Type B pancreatic cell (in vitro differentiated cells): ENCODE results near the gene NUP93. TPM values are rescaled to one million over a fixed set of nuclear protein-coding genes. Genes with fewer than 3 reads are reported as not detected.
A peak's percentile ranks its signal among the peaks of the same experiment; 100 is the strongest.

Source experiments
- DNase-seq: peaks from one replicate; pipeline ENCODE4 v3.0.0; 2021; ENCODE audit warnings: mixed read lengths; ENCODE audit not compliant: unreplicated experiment; ENCODE audit errors: extremely low spot score
- H3K27ac Mint-ChIP-seq: 2 replicates; pipeline ENCODE4 v1.8.0; 2021; ENCODE audit warnings: mild to moderate bottlenecking, mixed read lengths
- H3K27me3 Mint-ChIP-seq: 2 replicates; pipeline ENCODE4 v1.8.0; 2021; ENCODE audit warnings: mixed read lengths
- H3K36me3 Mint-ChIP-seq: 2 replicates; pipeline ENCODE4 v1.8.0; 2021; ENCODE audit warnings: mixed read lengths
- H3K4me1 Mint-ChIP-seq: one replicate; pipeline ENCODE4 v1.8.0; 2021; ENCODE audit warnings: mixed read lengths; ENCODE audit not compliant: unreplicated experiment
- H3K4me3 Mint-ChIP-seq: 2 replicates; pipeline ENCODE4 v1.8.0; 2021; ENCODE audit warnings: mild to moderate bottlenecking, mixed read lengths
- H3K9me3 Mint-ChIP-seq: 2 replicates; pipeline ENCODE4 v1.8.0; 2021; ENCODE audit warnings: mixed read lengths
- CTCF ChIP-seq: fragments of 200-600 bp; sonication (generic); conservative IDR thresholded peaks from 2 replicates; pipeline ENCODE4 v1.5.0; 2021; ENCODE audit warnings: antibody characterized with exemption, mild to moderate bottlenecking
- long read RNA-seq: library from polyadenylated mRNA; unstranded; transcript quantifications from one replicate; pipeline ENCODE4 v2.0.0, GENCODE V29; 2020
- total RNA-seq: library from RNA; stranded (reverse); gene quantifications from 2 replicates; pipeline ENCODE4 v1.2.1, GENCODE V29; 2021; ENCODE audit warnings: low replicate concordance

The NUP93 gene
- 68.8 and 101 TPM in 2 replicates for total RNA-seq
- long read RNA-seq, transcript NUP93-201 (22 exons, 2,741 nt): major isoform, 331 of 386 reads
- long read RNA-seq, partial matches to known transcripts: 24 of 386 reads
- long read RNA-seq, other reads (novel, unspliced or antisense): 31 of 386 reads

- peak; percentile 89 for DNase-seq
- no peaks in the 10 kb centered on the region for H3K36me3 Mint-ChIP-seq
Observed at GRCh38 chr16:56729735-56730662, at the start of gene NUP93. TSS of gene NUP93 (plus strand) at chr16:56730129. CDS start at chr16:56748248, 18,119 bp downstream.

GRCh38 chr16:56681939-56682702 is 47.8 kb upstream of the NUP93 start, which contains the start of gene MT1X:
TSS of gene MT1X (plus strand) at chr16:56682470. CDS start at chr16:56682541, 71 bp downstream.
- peaks cover 4% of the 10 kb centered on the region for H3K4me1 Mint-ChIP-seq
- DNase-seq: peak; percentile 81
- peak within 1 kb of the TSS; percentile 82 for H3K27ac Mint-ChIP-seq
- H3K4me3 Mint-ChIP-seq: peak within 1 kb of the TSS; percentile 90
- H3K27me3 Mint-ChIP-seq: peaks cover 55% of the 10 kb centered on the region
- peaks cover 5% of the 10 kb centered on the region for H3K36me3 Mint-ChIP-seq
- peaks cover 4% of the 10 kb centered on the region for H3K9me3 Mint-ChIP-seq
- no peak for TF ChIP-seq CTCF

More at GRCh38 chr16:56729735-56730662, at the start of gene NUP93:
- Mint-ChIP-seq H3K9me3 (no peaks in the 10 kb centered on the region), H3K27ac (peak within 1 kb of the TSS; percentile 79), H3K4me3 (no peak within 1 kb of the TSS), H3K4me1 (peaks cover 11% of the 10 kb centered on the region), H3K27me3 (no peaks in the 10 kb centered on the region)
- no peak for TF ChIP-seq CTCF

GRCh38 chr16:56682703-56683397 is 47.1 kb upstream of the NUP93 start:
- Mint-ChIP-seq H3K4me3 (peak overlapping the region; percentile 90), H3K9me3 (peaks cover 7% of the 10 kb centered on the region)
- no peak for DNase-seq

GRCh38 chr16:56683424-56684172 is 46.3 kb upstream of the NUP93 start:
- TF ChIP-seq CTCF: no peak
- no peak for DNase-seq
- Mint-ChIP-seq H3K4me3 (peak overlapping the region; percentile 90), H3K27ac (no peak overlapping the region), H3K27me3 (peaks cover 50% of the 10 kb centered on the region), H3K36me3 (peaks cover 10% of the 10 kb centered on the region), H3K9me3 (peaks cover 9% of the 10 kb centered on the region), H3K4me1 (peaks cover 4% of the 10 kb centered on the region)

More at GRCh38 chr16:56682703-56683397, 47.1 kb upstream of the NUP93 start:
- peaks cover 4% of the 10 kb centered on the region for H3K4me1 Mint-ChIP-seq
- H3K36me3 Mint-ChIP-seq: peaks cover 8% of the 10 kb centered on the region
- TF ChIP-seq CTCF: no peak
- H3K27ac Mint-ChIP-seq: no peak overlapping the region
- peaks cover 50% of the 10 kb centered on the region for H3K27me3 Mint-ChIP-seq
